Fibroblast of lung (primary cell): ENCODE results near the gene FAM50B. TPM values are rescaled to one million over a fixed set of nuclear protein-coding genes. Genes with fewer than 3 reads are reported as not detected.

Experiments
- DNase-seq, 2 donors: peaks; one replicate each; pipeline versions ENCODE4 v3.0.0 to v3.0.0-alpha.2; 2010; ENCODE audit warnings: low read depth in 2 of 2
- H2AFZ ChIP-seq: 2 replicates; pipeline ENCODE4 v1.5.1; 2012; ENCODE audit warnings: low read length, control low read depth, inconsistent platforms
- H3K27ac ChIP-seq: 2 replicates; pipeline ENCODE4 v1.5.1; 2011; ENCODE audit warnings: low read length, control low read depth; ENCODE audit not compliant: insufficient read depth
- H3K27me3 ChIP-seq: 2 replicates; pipeline ENCODE4 v1.5.1; 2011; ENCODE audit warnings: mild to moderate bottlenecking, low read length; ENCODE audit not compliant: control insufficient read depth, insufficient read depth
- H3K36me3 ChIP-seq: 2 replicates; pipeline ENCODE4 v1.5.1; 2011; ENCODE audit warnings: low read length; ENCODE audit not compliant: control insufficient read depth, insufficient read depth
- H3K4me1 ChIP-seq: 2 replicates; pipeline ENCODE4 v1.5.1; 2011; ENCODE audit warnings: low read length; ENCODE audit not compliant: control insufficient read depth, insufficient read depth; ENCODE audit errors: extremely low read depth
- H3K4me2 ChIP-seq: 2 replicates; pipeline ENCODE4 v1.5.1; 2011; ENCODE audit warnings: low read length, control low read depth; ENCODE audit not compliant: insufficient read depth; ENCODE audit errors: extremely low read depth
- H3K4me3 ChIP-seq, 4 experiments: fragments of 200-600 bp in 1 of 4; sonication (generic) in 1 of 4; replicated peaks in 1 of 4; 2 replicates each; pipeline ENCODE4 v1.5.1; 2011 to 2016; ENCODE audit warnings: low read length in 4 of 4, low read depth in 3 of 4, mild to moderate bottlenecking in 3 of 4, control low read depth in 2 of 4, inconsistent platforms in 1 of 4, mixed read lengths in 1 of 4; ENCODE audit not compliant: insufficient read depth in 1 of 4; ENCODE audit errors: control extremely low read depth in 1 of 4
- H3K79me2 ChIP-seq: 2 replicates; pipeline ENCODE4 v1.5.1; 2012; ENCODE audit warnings: mild to moderate bottlenecking, low read length, inconsistent platforms; ENCODE audit not compliant: control insufficient read depth, insufficient read depth
- H3K9ac ChIP-seq: 2 replicates; pipeline ENCODE4 v1.5.1; 2011; ENCODE audit warnings: mild to moderate bottlenecking, low read length, control low read depth; ENCODE audit not compliant: insufficient read depth
- H3K9me3 ChIP-seq: 2 replicates; pipeline ENCODE4 v1.5.1; 2012; ENCODE audit warnings: low read depth, low read length; ENCODE audit not compliant: control insufficient read depth, insufficient read depth
- H4K20me1 ChIP-seq: 2 replicates; pipeline ENCODE4 v1.5.1; 2011; ENCODE audit warnings: low read length; ENCODE audit not compliant: control insufficient read depth, insufficient read depth; ENCODE audit errors: extremely low read depth
- CTCF ChIP-seq, 2 donors: IDR thresholded peaks in 1 of 2; conservative IDR thresholded peaks in 1 of 2; 1 replicate in 1 of 2; 2 replicates in 1 of 2; pipeline ENCODE4 v1.5.1; 2011 to 2012; ENCODE audit warnings: low read length in 2 of 2, control low read depth in 1 of 2, inconsistent platforms in 1 of 2, low read depth in 1 of 2, mild to moderate bottlenecking in 1 of 2
- EZH2 ChIP-seq: IDR thresholded peaks from 2 replicates; pipeline ENCODE4 v1.5.1; 2012; ENCODE audit warnings: low read length, control low read depth, mild to moderate bottlenecking; ENCODE audit errors: missing control alignments
- polyA plus RNA-seq, 2 donors: library from polyadenylated mRNA; depleted of rRNA in 1 of 2; stranded (reverse) in 1 of 2; unstranded in 1 of 2; fragments of >200 nt; gene quantifications; 2 replicates each; pipeline ENCODE4 v1.2.1, GENCODE V29; 2011 to 2012; ENCODE audit warnings: missing spikeins in 1 of 2
- total RNA-seq: library from RNA; depleted of rRNA; stranded (reverse); fragments of >200 nt; gene quantifications from 2 replicates; pipeline ENCODE4 v1.2.1, GENCODE V29; 2014

FAM50B gene
- total and polyA plus RNA-seq, 2 donors (not counting 1 experiment from before 2014, with no cell fraction given) = 4.2 to 15.7 TPM

GRCh38 chr6:3809982-3810381, 39.2 kb upstream of the FAM50B start:
- Histone ChIP-seq H3K4me2 (no peak overlapping the region), H3K9me3 (no peaks in the 10 kb centered on the region), H3K4me3 (no peak overlapping the region), H3K9ac (no peak overlapping the region), H3K79me2 (no peaks in the 10 kb centered on the region), H2AFZ (no peak overlapping the region), H3K4me1 (peaks cover 13% of the 10 kb centered on the region), H3K36me3 (no peaks in the 10 kb centered on the region), H4K20me1 (no peaks in the 10 kb centered on the region), H3K27me3 (no peaks in the 10 kb centered on the region), H3K27ac (no peak overlapping the region)
- TF ChIP-seq EZH2 = no peak
- TF ChIP-seq CTCF (conservative IDR thresholded peaks at IDR 0.05 in 1 of 2, IDR thresholded peaks at IDR 0.05 in 1 of 2; ENCODE audit: low read depth in 1 of 2, low read length in 2 of 2) = no peak
- DNase-seq = no peak

- no peak overlapping the region for H3K9ac ChIP-seq
- no peaks in the 10 kb centered on the region for H3K79me2 ChIP-seq
- no peak overlapping the region for H3K4me2 ChIP-seq
- no peaks in the 10 kb centered on the region for H3K27me3 ChIP-seq
- no peaks in the 10 kb centered on the region for H3K36me3 ChIP-seq
- no peaks in the 10 kb centered on the region for H3K9me3 ChIP-seq
- no peak overlapping the region for H3K4me3 ChIP-seq
- no peak overlapping the region for H2AFZ ChIP-seq
- TF ChIP-seq CTCF (conservative IDR thresholded peaks at IDR 0.05 in 1 of 2, IDR thresholded peaks at IDR 0.05 in 1 of 2; ENCODE audit: low read depth in 1 of 2, low read length in 2 of 2) (no peak), EZH2 (no peak)
- DNase-seq = peak in 1 of 2 donors; percentile 40
- no peak overlapping the region for H3K27ac ChIP-seq
- no peaks in the 10 kb centered on the region for H4K20me1 ChIP-seq
- H3K4me1 ChIP-seq = peaks cover 9% of the 10 kb centered on the region
Measured at GRCh38 chr6:3811191-3811590, 38.0 kb upstream of the FAM50B start.

DNA sequence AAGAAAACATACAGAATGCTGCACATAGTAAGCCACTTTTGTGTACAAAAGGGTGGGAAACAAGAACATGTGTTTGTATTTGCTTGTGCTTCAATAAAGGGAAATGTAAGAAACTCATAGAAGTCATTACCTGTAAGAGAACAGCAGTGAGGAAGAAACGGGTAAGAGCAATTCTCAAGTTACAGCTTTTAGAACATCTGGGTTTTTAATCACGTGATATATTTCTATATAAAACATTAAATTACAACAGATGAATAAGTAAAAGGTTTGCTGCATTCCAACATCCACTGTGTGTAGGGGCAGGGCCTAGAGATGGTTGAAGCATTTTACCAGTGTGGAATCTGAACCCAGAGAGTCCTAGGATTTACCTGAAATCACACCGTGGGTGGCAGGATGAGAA, 36.6 kb upstream of the FAM50B start:
- TF ChIP-seq CTCF (conservative IDR thresholded peaks at IDR 0.05 in 1 of 2, IDR thresholded peaks at IDR 0.05 in 1 of 2; ENCODE audit: low read depth in 1 of 2, low read length in 2 of 2) = no peak
- no peak for TF ChIP-seq EZH2
- Histone ChIP-seq H2AFZ (no peak overlapping the region), H3K27ac (no peak overlapping the region), H3K79me2 (no peaks in the 10 kb centered on the region), H3K27me3 (no peaks in the 10 kb centered on the region), H3K4me3 (no peak overlapping the region), H3K4me2 (no peak overlapping the region), H3K9ac (no peak overlapping the region), H3K9me3 (no peaks in the 10 kb centered on the region), H3K4me1 (peaks cover 9% of the 10 kb centered on the region), H4K20me1 (no peaks in the 10 kb centered on the region), H3K36me3 (no peaks in the 10 kb centered on the region)
- no peak for DNase-seq
